ENCODE results near the gene GRAMD1A.
"Not testable (repeated sequence)": the region's sequence is repeated elsewhere in the genome, so short reads cannot be mapped to it uniquely, and the experiment has no call there.

The GRAMD1A gene

DNA sequence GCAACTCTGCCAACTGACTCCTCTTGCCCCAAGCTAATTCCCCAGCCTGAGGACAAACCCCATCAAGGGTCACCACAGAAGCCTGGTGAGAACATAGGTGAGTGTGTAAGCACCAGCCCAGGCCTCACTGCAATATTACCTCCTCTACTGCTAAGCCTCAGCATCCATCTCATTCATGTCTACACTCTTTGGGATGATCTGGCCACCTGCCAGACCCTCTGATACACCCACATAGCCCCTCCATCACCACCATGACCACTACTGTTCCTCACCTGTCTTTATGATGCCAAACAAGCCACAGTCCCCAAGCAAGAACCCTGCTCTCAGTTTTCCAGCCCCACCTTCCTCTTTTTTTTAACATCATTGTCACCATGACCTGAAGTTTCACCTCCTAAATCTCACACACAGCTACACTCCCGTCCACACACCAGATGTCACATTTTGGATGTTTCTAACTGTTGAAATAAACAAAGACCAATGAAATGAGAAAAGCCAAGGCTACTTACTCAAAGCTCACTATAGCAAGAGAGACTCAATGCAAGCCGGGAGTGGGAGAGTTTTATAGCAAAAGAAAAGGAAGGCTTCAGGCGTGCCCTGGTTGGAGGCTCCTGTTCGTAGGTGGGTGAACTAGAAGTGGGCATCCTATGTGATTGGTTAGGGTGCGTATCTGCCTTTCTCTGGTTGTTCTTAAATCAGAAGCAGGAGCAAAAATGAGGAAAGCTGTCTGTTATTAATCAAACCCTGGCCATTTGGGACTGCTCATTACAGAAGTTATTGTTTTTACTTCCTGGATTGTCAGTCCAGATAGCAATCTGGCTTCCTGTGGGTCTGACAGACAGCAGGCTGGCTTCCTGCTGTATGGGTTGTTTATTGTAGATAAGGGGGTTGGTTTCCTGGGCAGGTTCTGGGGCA lies 38.1 kb upstream of the GRAMD1A start:
- TF ChIP-seq, protein P1, sequence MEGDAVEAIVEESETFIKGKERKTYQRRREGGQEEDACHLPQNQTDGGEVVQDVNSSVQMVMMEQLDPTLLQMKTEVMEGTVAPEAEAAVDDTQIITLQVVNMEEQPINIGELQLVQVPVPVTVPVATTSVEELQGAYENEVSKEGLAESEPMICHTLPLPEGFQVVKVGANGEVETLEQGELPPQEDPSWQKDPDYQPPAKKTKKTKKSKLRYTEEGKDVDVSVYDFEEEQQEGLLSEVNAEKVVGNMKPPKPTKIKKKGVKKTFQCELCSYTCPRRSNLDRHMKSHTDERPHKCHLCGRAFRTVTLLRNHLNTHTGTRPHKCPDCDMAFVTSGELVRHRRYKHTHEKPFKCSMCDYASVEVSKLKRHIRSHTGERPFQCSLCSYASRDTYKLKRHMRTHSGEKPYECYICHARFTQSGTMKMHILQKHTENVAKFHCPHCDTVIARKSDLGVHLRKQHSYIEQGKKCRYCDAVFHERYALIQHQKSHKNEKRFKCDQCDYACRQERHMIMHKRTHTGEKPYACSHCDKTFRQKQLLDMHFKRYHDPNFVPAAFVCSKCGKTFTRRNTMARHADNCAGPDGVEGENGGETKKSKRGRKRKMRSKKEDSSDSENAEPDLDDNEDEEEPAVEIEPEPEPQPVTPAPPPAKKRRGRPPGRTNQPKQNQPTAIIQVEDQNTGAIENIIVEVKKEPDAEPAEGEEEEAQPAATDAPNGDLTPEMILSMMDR (IDR thresholded peaks at IDR 0.05; ENCODE audit: low read depth, low read length): no peak
- H3K4me3 ChIP-seq (replicated peaks in 1 of 2; ENCODE audit: low read depth in 2 of 2, low read length in 2 of 2): peak overlapping the region; percentile 90 to 91
- DNase-seq (ENCODE audit: low read depth in 2 of 2): peak in 1 of 2 donors; percentile 38

DNA sequence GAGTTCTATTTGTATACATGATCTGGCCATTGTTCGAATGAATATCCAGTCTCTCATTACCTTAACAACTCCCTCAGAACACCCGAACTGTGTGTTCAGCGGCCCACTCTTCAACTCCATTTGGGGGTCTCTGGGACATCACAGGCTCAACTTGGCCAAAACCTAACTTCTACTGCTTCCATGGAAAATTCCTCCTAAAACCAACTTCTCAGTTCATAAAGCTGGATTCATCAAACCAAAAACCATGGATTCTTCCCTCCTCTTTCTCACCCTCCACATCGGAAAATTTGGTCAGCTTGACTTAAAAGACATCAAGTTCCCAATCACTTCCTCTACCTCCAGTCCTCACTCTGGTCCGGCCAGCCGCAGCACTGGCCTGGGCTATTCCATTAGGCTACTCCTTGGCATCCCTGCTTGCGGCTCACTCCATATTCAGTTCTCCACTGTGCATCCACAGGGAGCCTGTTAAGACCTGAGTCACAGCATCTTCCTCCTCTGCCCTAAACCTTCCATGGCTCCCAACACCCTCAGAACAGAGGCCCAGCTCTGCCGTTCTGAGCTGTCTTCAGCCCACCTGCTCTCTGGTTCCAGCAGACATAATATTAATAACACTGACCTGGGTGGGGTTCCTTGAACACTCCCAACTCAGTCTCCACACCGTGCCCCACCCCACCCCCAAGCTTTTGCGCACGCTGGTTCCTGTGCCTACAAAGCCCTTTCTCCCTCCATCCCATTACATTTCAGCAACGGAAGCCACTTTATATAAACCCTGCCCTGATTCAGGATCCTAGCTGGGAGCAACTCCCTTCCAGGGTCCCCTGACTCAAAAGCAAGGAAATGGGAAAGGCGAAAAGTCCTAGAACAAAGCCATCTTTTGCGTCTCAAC lies 37.2 kb upstream of the GRAMD1A start:
- peak in 1 of 2 donors; percentile 32 for DNase-seq (ENCODE audit: low read depth in 2 of 2)
- peak overlapping the region; percentile 90 to 91 for H3K4me3 ChIP-seq (replicated peaks in 1 of 2; ENCODE audit: low read depth in 2 of 2, low read length in 2 of 2)
- TF ChIP-seq, protein P1 (IDR thresholded peaks at IDR 0.05; ENCODE audit: low read depth, low read length): no peak

- TF ChIP-seq, protein P1 (IDR thresholded peaks at IDR 0.05; ENCODE audit: low read depth, low read length): no peak
- peak; percentile 42 to 61 for DNase-seq (ENCODE audit: low read depth in 2 of 2)
- H3K4me3 ChIP-seq (replicated peaks in 1 of 2; ENCODE audit: low read depth in 2 of 2, low read length in 2 of 2): peak within 1 kb of the TSS; percentile 90 to 91
Measured at GRCh38 chr19:34963573-34964406, 36.3 kb upstream of the GRAMD1A start, which contains the start of gene ZNF792. Gene ZNF792 (minus strand): TSS chr19:34964229. CDS start chr19:34963662, 567 bp downstream.

- DNase-seq (ENCODE audit: low read depth in 2 of 2): no peak
- TF ChIP-seq, protein P1 (IDR thresholded peaks at IDR 0.05; ENCODE audit: low read depth, low read length): no peak
- H3K4me3 ChIP-seq (replicated peaks in 1 of 2; ENCODE audit: low read depth in 2 of 2, low read length in 2 of 2): no peak overlapping the region
Measured at GRCh38 chr19:34964598-34964997, 35.5 kb upstream of the GRAMD1A start.

- H3K4me3 ChIP-seq (replicated peaks in 1 of 2; ENCODE audit: low read depth in 2 of 2, low read length in 2 of 2); DNase-seq (ENCODE audit: low read depth in 2 of 2): not testable (repeated sequence)
Measured at GRCh38 chr19:34965505-34965904, 34.6 kb upstream of the GRAMD1A start.

- H3K4me3 ChIP-seq (replicated peaks in 1 of 2; ENCODE audit: low read depth in 2 of 2, low read length in 2 of 2): no peak overlapping the region
- no peak for DNase-seq (ENCODE audit: low read depth in 2 of 2)
- TF ChIP-seq, protein P1 (IDR thresholded peaks at IDR 0.05; ENCODE audit: low read depth, low read length): no peak
Measured at GRCh38 chr19:34967551-34967950, 32.6 kb upstream of the GRAMD1A start.

Data from cardiac fibroblast (primary cell).